H9 (cell line): Measurements from ENCODE around the gene ADAMTS16. TPM values are rescaled to one million over a fixed set of nuclear protein-coding genes. Genes with fewer than 3 reads are reported as not detected.

Experiments
- DNase-seq: peaks from one replicate; pipeline ENCODE4 v3.0.0-alpha.2; 2017
- H2AFZ ChIP-seq: one replicate; pipeline ENCODE4 v1.6.1; 2013; ENCODE audit warnings: mild to moderate bottlenecking, low read length, control low read depth, moderate library complexity
- H2AK5ac ChIP-seq: 2 replicates; pipeline ENCODE4 v1.6.1; 2013; ENCODE audit warnings: low read length, control low read depth, mixed read lengths; ENCODE audit not compliant: insufficient read length
- H2BK120ac ChIP-seq: one replicate; pipeline ENCODE4 v1.6.1; 2013; ENCODE audit warnings: low read depth, mild to moderate bottlenecking, low read length, control low read depth, inconsistent platforms; ENCODE audit not compliant: poor library complexity, severe bottlenecking
- H2BK12ac ChIP-seq: 2 replicates; pipeline ENCODE4 v1.6.1; 2013; ENCODE audit warnings: low read length, control low read depth, mixed read lengths, low read depth; ENCODE audit not compliant: insufficient read length
- H2BK15ac ChIP-seq: 2 replicates; pipeline ENCODE4 v1.6.1; 2013; ENCODE audit warnings: low read depth, low read length, control low read depth
- H2BK20ac ChIP-seq: one replicate; pipeline ENCODE4 v1.6.1; 2013; ENCODE audit warnings: low read depth, mild to moderate bottlenecking, low read length, control low read depth, inconsistent platforms; ENCODE audit not compliant: poor library complexity, severe bottlenecking
- H2BK5ac ChIP-seq: 2 replicates; pipeline ENCODE4 v1.6.1; 2013; ENCODE audit warnings: low read length, control low read depth, mixed read lengths; ENCODE audit not compliant: insufficient read length
- H3K14ac ChIP-seq: 2 replicates; pipeline ENCODE4 v1.6.1; 2013; ENCODE audit warnings: low read length, control low read depth; ENCODE audit not compliant: insufficient read depth
- H3K18ac ChIP-seq: 2 replicates; pipeline ENCODE4 v1.6.1; 2013; ENCODE audit warnings: low read depth, mild to moderate bottlenecking, mixed read lengths, low read length, control low read depth; ENCODE audit not compliant: insufficient read length
- H3K23ac ChIP-seq: 2 replicates; pipeline ENCODE4 v1.6.1; 2013; ENCODE audit warnings: low read length, control low read depth, mixed read lengths, low read depth; ENCODE audit not compliant: insufficient read length
- H3K23me2 ChIP-seq: 2 replicates; pipeline ENCODE4 v1.6.1; 2013; ENCODE audit warnings: low read depth, mild to moderate bottlenecking, mixed read lengths, low read length, control low read depth; ENCODE audit not compliant: insufficient read length, poor library complexity, severe bottlenecking
- H3K27ac ChIP-seq: 2 replicates; pipeline ENCODE4 v1.5.1; 2013; ENCODE audit warnings: low read length, control low read depth, mixed read lengths, low read depth; ENCODE audit not compliant: insufficient read length
- H3K27me3 ChIP-seq: 2 replicates; pipeline ENCODE4 v1.6.1; 2013; ENCODE audit warnings: low read length, control low read depth, inconsistent platforms; ENCODE audit not compliant: insufficient read depth
- H3K4ac ChIP-seq: 2 replicates; pipeline ENCODE4 v1.6.1; 2013; ENCODE audit warnings: low read depth, mild to moderate bottlenecking, control low read depth, inconsistent platforms, low read length, moderate library complexity
- H3K4me1 ChIP-seq: 2 replicates; pipeline ENCODE4 v1.6.1; 2013; ENCODE audit warnings: low read length, control low read depth, inconsistent platforms; ENCODE audit not compliant: insufficient read depth
- H3K4me2 ChIP-seq: 2 replicates; pipeline ENCODE4 v1.6.1; 2013; ENCODE audit warnings: low read length, control low read depth, mixed read lengths; ENCODE audit not compliant: insufficient read length, insufficient read depth
- H3K56ac ChIP-seq: 2 replicates; pipeline ENCODE4 v1.6.1; 2013; ENCODE audit warnings: low read depth, mild to moderate bottlenecking, mixed read lengths, low read length, control low read depth; ENCODE audit not compliant: insufficient read length
- H3K79me1 ChIP-seq: 2 replicates; pipeline ENCODE4 v1.6.1; 2013; ENCODE audit warnings: low read depth, mild to moderate bottlenecking, moderate library complexity, low read length, control low read depth, inconsistent platforms; ENCODE audit not compliant: insufficient read depth, poor library complexity, severe bottlenecking
- H3K79me2 ChIP-seq: 2 replicates; pipeline ENCODE4 v1.6.1; 2013; ENCODE audit warnings: low read length, control low read depth, inconsistent platforms; ENCODE audit not compliant: insufficient read depth
- H3K9ac ChIP-seq: 2 replicates; pipeline ENCODE4 v1.6.1; 2013; ENCODE audit warnings: low read length, control low read depth, mixed read lengths; ENCODE audit not compliant: insufficient read length; ENCODE audit errors: extremely low read depth
- H3K9me3 ChIP-seq: one replicate; pipeline ENCODE4 v1.6.1; 2013; ENCODE audit warnings: low read depth, low read length, inconsistent platforms; ENCODE audit not compliant: control insufficient read depth
- H3T11ph ChIP-seq: one replicate; pipeline ENCODE4 v1.6.1; 2013; ENCODE audit warnings: mild to moderate bottlenecking, low read length, control low read depth, inconsistent platforms
- H4K20me1 ChIP-seq: one replicate; pipeline ENCODE4 v1.6.1; 2013; ENCODE audit not compliant: control insufficient read depth, insufficient read length, insufficient read depth
- H4K5ac ChIP-seq: 2 replicates; pipeline ENCODE4 v1.6.1; 2013; ENCODE audit warnings: low read depth, mild to moderate bottlenecking, mixed read lengths, low read length, control low read depth; ENCODE audit not compliant: insufficient read length
- H4K8ac ChIP-seq: replicated peaks from 2 replicates; pipeline ENCODE4 v1.6.1; 2013; ENCODE audit warnings: low read length, control low read depth, mixed read lengths, low read depth; ENCODE audit not compliant: insufficient read length
- H4K91ac ChIP-seq: 2 replicates; pipeline ENCODE4 v1.6.1; 2013; ENCODE audit warnings: low read depth, mild to moderate bottlenecking, moderate library complexity, mixed read lengths, low read length, control low read depth; ENCODE audit not compliant: insufficient read length
- H3K27ac Mint-ChIP-seq, 3 experiments: 2 replicates in 2 of 3; 3 replicates in 1 of 3; pipeline ENCODE4 v1.8.0; 2020 to 2021; ENCODE audit warnings: mixed read lengths in 3 of 3, mild to moderate bottlenecking in 1 of 3, moderate library complexity in 1 of 3
- H3K27me3 Mint-ChIP-seq: 2 replicates; pipeline ENCODE4 v1.8.0; 2021; ENCODE audit warnings: low read depth, mild to moderate bottlenecking, moderate library complexity, mixed read lengths
- H3K36me3 Mint-ChIP-seq, 3 experiments: 2 replicates in 2 of 3; 3 replicates in 1 of 3; pipeline ENCODE4 v1.8.0; 2020 to 2021; ENCODE audit warnings: low read depth in 3 of 3, mixed read lengths in 3 of 3; ENCODE audit not compliant: insufficient read depth in 1 of 3
- H3K4me1 Mint-ChIP-seq, 2 experiments: 2 replicates each; pipeline ENCODE4 v1.8.0; 2020; ENCODE audit warnings: mixed read lengths in 2 of 2
- H3K4me3 Mint-ChIP-seq, 2 experiments: 2 replicates in 1 of 2; 3 replicates in 1 of 2; pipeline ENCODE4 v1.8.0; 2020 to 2021; ENCODE audit warnings: mild to moderate bottlenecking in 2 of 2, mixed read lengths in 2 of 2, moderate library complexity in 1 of 2
- H3K9me3 Mint-ChIP-seq, 2 experiments: 2 replicates in 1 of 2; 3 replicates in 1 of 2; pipeline ENCODE4 v1.8.0; 2020; ENCODE audit warnings: mild to moderate bottlenecking in 2 of 2, mixed read lengths in 2 of 2, moderate library complexity in 1 of 2
- CTCF ChIP-seq: fragments of 200-600 bp; sonication (generic); conservative IDR thresholded peaks from 3 replicates; pipeline ENCODE4 v1.8.0; 2021; ENCODE audit warnings: antibody characterized with exemption, mild to moderate bottlenecking
- WGBS: extraction: QIAGEN DNeasy Blood & Tissue Kit; methylation state at CpG from one replicate; pipeline ENCODE4 v1.1.7; 2013; ENCODE audit warnings: missing lambda C conversion rate, low lambda C conversion rate, mixed read lengths; ENCODE audit not compliant: insufficient read length; ENCODE audit errors: extremely low coverage; 5-methylcytosine and 5-hydroxymethylcytosine counted together
- total RNA-seq: library from RNA; stranded (reverse); gene quantifications from 2 replicates; pipeline ENCODE4 v1.2.1, GENCODE V29; 2021

Gene ADAMTS16
- total RNA-seq, 1 experiment from 2014 or later: 4.5 TPM

GRCh38 chr5:5199495-5199894 is 59.4 kb downstream of the ADAMTS16 start:
- Mint-ChIP-seq H3K9me3 (peaks cover 0 to 3% of the 10 kb centered on the region in 2 experiments; a peak in 2 of 5 replicates), H3K36me3 (peaks cover 0 to 8% (median 8%) of the 10 kb centered on the region in 3 experiments; a peak in 5 of 7 replicates), H3K4me3 (no peak overlapping the region), H3K4me1 (peaks cover 23% of the 10 kb centered on the region in 2 experiments), H3K27ac (no peak overlapping the region), H3K27me3 (peaks cover 15% of the 10 kb centered on the region)
- no peak overlapping the region for H4K8ac ChIP-seq
- no peak overlapping the region for H3K27ac ChIP-seq
- no peaks in the 10 kb centered on the region for H3K27me3 ChIP-seq
- H2BK20ac ChIP-seq: no peak overlapping the region
- no peak overlapping the region for H3K56ac ChIP-seq
- no peak overlapping the region for H3K14ac ChIP-seq
- H2AK5ac ChIP-seq: no peak overlapping the region
- no peaks in the 10 kb centered on the region for H3K23me2 ChIP-seq
- H2AFZ ChIP-seq: no peak overlapping the region
- no peak overlapping the region for H3K9ac ChIP-seq
- H3K23ac ChIP-seq: no peak overlapping the region
- H2BK120ac ChIP-seq: no peak overlapping the region
- H4K20me1 ChIP-seq: no peaks in the 10 kb centered on the region
- no peak overlapping the region for H2BK5ac ChIP-seq
- no peaks in the 10 kb centered on the region for H3K79me2 ChIP-seq
- H3K9me3 ChIP-seq: no peaks in the 10 kb centered on the region
- H3K18ac ChIP-seq: no peak overlapping the region
- H2BK12ac ChIP-seq: no peak overlapping the region
- no peak overlapping the region for H3K4me2 ChIP-seq
- no peak overlapping the region for H3T11ph ChIP-seq
- no peak for DNase-seq
- TF ChIP-seq CTCF: no peak
- no peak overlapping the region for H4K5ac ChIP-seq
- no peak overlapping the region for H2BK15ac ChIP-seq
- no CpG with 5 or more reads among the region's 6 CpGs for WGBS
- H3K79me1 ChIP-seq: no peaks in the 10 kb centered on the region
- H3K4ac ChIP-seq: no peak overlapping the region
- peaks cover 7% of the 10 kb centered on the region for H3K4me1 ChIP-seq
- no peak overlapping the region for H4K91ac ChIP-seq
